GM23338 (cell line): ENCODE results near the gene SHISA4. TPM values are rescaled to one million over a fixed set of nuclear protein-coding genes. Genes with fewer than 3 reads are reported as not detected.

ENCODE experiments used
- ATAC-seq: fragments of 200-7000 bp; cut with Tn5 transposase; 3 replicates; pipeline ENCODE4 v1.9.1; 2020
- DNase-seq: peaks from one replicate; pipeline ENCODE4 v3.0.0-alpha.2; 2015; ENCODE audit warnings: low spot score
- H2AFZ ChIP-seq: fragments of 200-600 bp; sonication (generic); 2 replicates; pipeline ENCODE4 v1.8.0; 2016; ENCODE audit warnings: antibody characterized with exemption, mild to moderate bottlenecking, moderate library complexity
- H3F3A ChIP-seq: fragments of 200-600 bp; sonication (generic); replicated peaks from 2 replicates; pipeline ENCODE4 v1.8.0; 2017; ENCODE audit warnings: antibody characterized with exemption, mixed run types, low read depth
- H3K27ac ChIP-seq: fragments of 200-600 bp; sonication (generic); 2 replicates; pipeline ENCODE4 v1.6.1; 2016; ENCODE audit warnings: low read depth
- H3K27me3 ChIP-seq: fragments of 200-600 bp; sonication (generic); 2 replicates; pipeline ENCODE4 v1.8.0; 2016; ENCODE audit warnings: mild to moderate bottlenecking, mixed run types, moderate library complexity; ENCODE audit not compliant: insufficient read depth
- H3K36me3 ChIP-seq: fragments of 200-600 bp; sonication (generic); 2 replicates; pipeline ENCODE4 v1.8.0; 2016; ENCODE audit warnings: mild to moderate bottlenecking; ENCODE audit not compliant: insufficient read depth
- H3K4me1 ChIP-seq: fragments of 200-600 bp; sonication (generic); 2 replicates; pipeline ENCODE4 v1.8.0; 2016; ENCODE audit warnings: mild to moderate bottlenecking, moderate library complexity; ENCODE audit not compliant: insufficient read depth
- H3K4me2 ChIP-seq: fragments of 200-600 bp; sonication (generic); 2 replicates; pipeline ENCODE4 v1.7.1; 2017; ENCODE audit warnings: mixed run types
- H3K4me3 ChIP-seq: fragments of 200-600 bp; sonication (generic); 2 replicates; pipeline ENCODE4 v1.6.1; 2016; ENCODE audit warnings: mixed run types
- H3K79me2 ChIP-seq: fragments of 200-600 bp; sonication (generic); replicated peaks from 2 replicates; pipeline ENCODE4 v1.8.0; 2017; ENCODE audit warnings: mild to moderate bottlenecking; ENCODE audit not compliant: insufficient read depth
- H3K9me2 ChIP-seq: fragments of 200-600 bp; sonication (generic); 2 replicates; pipeline ENCODE4 v1.8.0; 2017; ENCODE audit not compliant: insufficient read depth
- H4K20me1 ChIP-seq: fragments of 200-600 bp; sonication (generic); replicated peaks from 2 replicates; pipeline ENCODE4 v1.8.0; 2017; ENCODE audit warnings: mild to moderate bottlenecking; ENCODE audit not compliant: insufficient read depth
- H3K27ac Mint-ChIP-seq: 2 replicates; pipeline ENCODE4 v1.8.0; 2020; ENCODE audit warnings: inconsistent platforms, mild to moderate bottlenecking, moderate library complexity, mixed read lengths
- H3K27me3 Mint-ChIP-seq: 3 replicates; pipeline ENCODE4 v1.8.0; 2022; ENCODE audit warnings: low read depth, mild to moderate bottlenecking, moderate library complexity, mixed read lengths, inconsistent platforms; ENCODE audit not compliant: insufficient read depth, poor library complexity
- H3K36me3 Mint-ChIP-seq: 3 replicates; pipeline ENCODE4 v1.8.0; 2021; ENCODE audit warnings: low read depth, mild to moderate bottlenecking, inconsistent platforms, moderate library complexity, mixed read lengths
- H3K4me1 Mint-ChIP-seq: 3 replicates; pipeline ENCODE4 v1.8.0; 2020; ENCODE audit warnings: mild to moderate bottlenecking, inconsistent platforms, mixed read lengths
- H3K4me3 Mint-ChIP-seq: 3 replicates; pipeline ENCODE4 v1.8.0; 2021; ENCODE audit warnings: moderate library complexity, mild to moderate bottlenecking, inconsistent platforms, mixed read lengths
- H3K9me3 Mint-ChIP-seq: 3 replicates; pipeline ENCODE4 v1.8.0; 2020; ENCODE audit warnings: moderate library complexity, mild to moderate bottlenecking, inconsistent platforms, mixed read lengths
- CREB1 ChIP-seq: fragments of 250-450 bp; sonication (Bioruptor Pico); IDR thresholded peaks from 2 replicates; pipeline ENCODE4 v1.5.0; 2020; ENCODE audit warnings: low read depth, mild to moderate bottlenecking, moderate library complexity
- EZH2 ChIP-seq: fragments of 200-600 bp; sonication (generic); IDR thresholded peaks from one replicate; pipeline ENCODE4 v1.8.0; 2017; ENCODE audit warnings: antibody characterized with exemption, mild to moderate bottlenecking, low read depth; ENCODE audit not compliant: unreplicated experiment
- JUNB ChIP-seq: IDR thresholded peaks from one replicate; pipeline ENCODE4 v1.6.1; 2016; ENCODE audit warnings: antibody characterized with exemption; ENCODE audit not compliant: unreplicated experiment
- NANOG ChIP-seq: IDR thresholded peaks from 2 replicates; pipeline ENCODE4 v1.6.1; 2016; ENCODE audit warnings: antibody characterized with exemption, borderline replicate concordance
- POLR2AphosphoS5 ChIP-seq: IDR thresholded peaks from 2 replicates; pipeline ENCODE4 v1.6.1; 2016; ENCODE audit warnings: antibody characterized with exemption, low read depth
- STAT1 ChIP-seq: IDR thresholded peaks from one replicate; pipeline ENCODE4 v1.6.1; 2016; ENCODE audit warnings: antibody characterized with exemption; ENCODE audit not compliant: unreplicated experiment
- ZNF331 ChIP-seq: fragments of 250-450 bp; sonication (Bioruptor Pico); IDR thresholded peaks from 2 replicates; pipeline ENCODE4 v1.5.0; 2020; ENCODE audit warnings: low read depth, mild to moderate bottlenecking, moderate library complexity
- polyA plus RNA-seq: library from polyadenylated mRNA; unstranded; fragments of >200 nt; fragmentation: Nextera tagmentation; extraction: Ambion mirVana; gene quantifications from 2 replicates; pipeline ENCODE4 v1.2.1, GENCODE V29; 2016
- total RNA-seq: library from RNA; depleted of rRNA; stranded (reverse); fragments of >200 nt; shearing (Covaris generic); gene quantifications from 2 replicates; pipeline ENCODE4 v1.2.3, GENCODE V29; 2014
- TF ChIP-seq, protein P1 (sequence below), 2 experiments: fragments of 200-600 bp in 1 of 2; sonication (generic) in 1 of 2; conservative IDR thresholded peaks; 2 replicates each; pipeline versions ENCODE4 v1.5.1 to v1.6.1; 2016 to 2017; ENCODE audit warnings: antibody characterized with exemption in 2 of 2, low read depth in 2 of 2, mild to moderate bottlenecking in 2 of 2, moderate library complexity in 1 of 2
- TF ChIP-seq, protein P2 (sequence below): IDR thresholded peaks from one replicate; pipeline ENCODE4 v1.6.1; 2018; ENCODE audit warnings: antibody characterized with exemption; ENCODE audit not compliant: unreplicated experiment

The SHISA4 gene
- total and polyA plus RNA-seq, 2 experiments from 2014 or later: 8.0 to 9.2 TPM

DNA sequence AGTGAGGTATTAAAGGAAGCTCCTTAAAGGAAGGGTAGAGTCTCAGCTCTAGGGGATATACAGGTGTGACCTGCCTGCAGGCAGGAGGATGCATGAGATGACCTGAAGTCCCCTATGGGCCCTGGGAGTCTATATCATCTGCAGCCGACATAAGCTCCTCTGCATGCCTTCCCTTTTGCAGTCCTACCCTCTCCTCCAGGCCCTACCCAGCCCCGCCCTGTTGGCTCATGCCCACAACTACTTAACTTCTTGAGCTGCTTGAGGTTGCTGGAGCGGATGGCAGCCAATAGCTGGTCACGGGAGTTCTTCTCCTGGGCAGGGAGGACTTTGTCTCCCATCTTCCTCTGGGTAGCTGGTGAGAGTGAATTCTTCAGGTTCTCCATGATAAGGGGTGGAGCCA, 10.3 kb downstream of the SHISA4 start (continued):
- TF ChIP-seq, protein P1, sequence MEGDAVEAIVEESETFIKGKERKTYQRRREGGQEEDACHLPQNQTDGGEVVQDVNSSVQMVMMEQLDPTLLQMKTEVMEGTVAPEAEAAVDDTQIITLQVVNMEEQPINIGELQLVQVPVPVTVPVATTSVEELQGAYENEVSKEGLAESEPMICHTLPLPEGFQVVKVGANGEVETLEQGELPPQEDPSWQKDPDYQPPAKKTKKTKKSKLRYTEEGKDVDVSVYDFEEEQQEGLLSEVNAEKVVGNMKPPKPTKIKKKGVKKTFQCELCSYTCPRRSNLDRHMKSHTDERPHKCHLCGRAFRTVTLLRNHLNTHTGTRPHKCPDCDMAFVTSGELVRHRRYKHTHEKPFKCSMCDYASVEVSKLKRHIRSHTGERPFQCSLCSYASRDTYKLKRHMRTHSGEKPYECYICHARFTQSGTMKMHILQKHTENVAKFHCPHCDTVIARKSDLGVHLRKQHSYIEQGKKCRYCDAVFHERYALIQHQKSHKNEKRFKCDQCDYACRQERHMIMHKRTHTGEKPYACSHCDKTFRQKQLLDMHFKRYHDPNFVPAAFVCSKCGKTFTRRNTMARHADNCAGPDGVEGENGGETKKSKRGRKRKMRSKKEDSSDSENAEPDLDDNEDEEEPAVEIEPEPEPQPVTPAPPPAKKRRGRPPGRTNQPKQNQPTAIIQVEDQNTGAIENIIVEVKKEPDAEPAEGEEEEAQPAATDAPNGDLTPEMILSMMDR (conservative IDR thresholded peaks at IDR 0.05; ENCODE audit: low read depth in 2 of 2): no peak
- TF ChIP-seq, protein P2, sequence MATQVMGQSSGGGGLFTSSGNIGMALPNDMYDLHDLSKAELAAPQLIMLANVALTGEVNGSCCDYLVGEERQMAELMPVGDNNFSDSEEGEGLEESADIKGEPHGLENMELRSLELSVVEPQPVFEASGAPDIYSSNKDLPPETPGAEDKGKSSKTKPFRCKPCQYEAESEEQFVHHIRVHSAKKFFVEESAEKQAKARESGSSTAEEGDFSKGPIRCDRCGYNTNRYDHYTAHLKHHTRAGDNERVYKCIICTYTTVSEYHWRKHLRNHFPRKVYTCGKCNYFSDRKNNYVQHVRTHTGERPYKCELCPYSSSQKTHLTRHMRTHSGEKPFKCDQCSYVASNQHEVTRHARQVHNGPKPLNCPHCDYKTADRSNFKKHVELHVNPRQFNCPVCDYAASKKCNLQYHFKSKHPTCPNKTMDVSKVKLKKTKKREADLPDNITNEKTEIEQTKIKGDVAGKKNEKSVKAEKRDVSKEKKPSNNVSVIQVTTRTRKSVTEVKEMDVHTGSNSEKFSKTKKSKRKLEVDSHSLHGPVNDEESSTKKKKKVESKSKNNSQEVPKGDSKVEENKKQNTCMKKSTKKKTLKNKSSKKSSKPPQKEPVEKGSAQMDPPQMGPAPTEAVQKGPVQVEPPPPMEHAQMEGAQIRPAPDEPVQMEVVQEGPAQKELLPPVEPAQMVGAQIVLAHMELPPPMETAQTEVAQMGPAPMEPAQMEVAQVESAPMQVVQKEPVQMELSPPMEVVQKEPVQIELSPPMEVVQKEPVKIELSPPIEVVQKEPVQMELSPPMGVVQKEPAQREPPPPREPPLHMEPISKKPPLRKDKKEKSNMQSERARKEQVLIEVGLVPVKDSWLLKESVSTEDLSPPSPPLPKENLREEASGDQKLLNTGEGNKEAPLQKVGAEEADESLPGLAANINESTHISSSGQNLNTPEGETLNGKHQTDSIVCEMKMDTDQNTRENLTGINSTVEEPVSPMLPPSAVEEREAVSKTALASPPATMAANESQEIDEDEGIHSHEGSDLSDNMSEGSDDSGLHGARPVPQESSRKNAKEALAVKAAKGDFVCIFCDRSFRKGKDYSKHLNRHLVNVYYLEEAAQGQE: no peak
- no peak for TF ChIP-seq EZH2

- ATAC-seq (no peak), DNase-seq (no peak)
- no peaks in the 10 kb centered on the region for H4K20me1 ChIP-seq
- Mint-ChIP-seq H3K27ac (no peak overlapping the region), H3K27me3 (peaks cover 15% of the 10 kb centered on the region), H3K9me3 (no peaks in the 10 kb centered on the region), H3K36me3 (no peaks in the 10 kb centered on the region; the same call in 2 of the 3 replicates), H3K4me3 (no peak overlapping the region), H3K4me1 (peaks cover 22% of the 10 kb centered on the region)
- H3K9me2 ChIP-seq: 0 out of 2 replicates have a peak, but pooled peaks cover 7% of the 10 kb centered on the region
- no peak overlapping the region for H3K4me2 ChIP-seq
- H3K27me3 ChIP-seq: no peaks in the 10 kb centered on the region
- no peaks in the 10 kb centered on the region for H3F3A ChIP-seq
- no peak overlapping the region for H3K4me3 ChIP-seq
- H2AFZ ChIP-seq: no peak overlapping the region
- no peaks in the 10 kb centered on the region for H3K36me3 ChIP-seq
- H3K4me1 ChIP-seq: peaks cover 8% of the 10 kb centered on the region; the same call in 1 of the 2 replicates
- H3K27ac ChIP-seq: no peak overlapping the region
- no peaks in the 10 kb centered on the region for H3K79me2 ChIP-seq
- TF ChIP-seq, protein P1 (conservative IDR thresholded peaks at IDR 0.05; ENCODE audit: low read depth in 2 of 2): no peak
- TF ChIP-seq NANOG: no peak
- no peak for TF ChIP-seq STAT1
- TF ChIP-seq ZNF331 (CRISPR knock-in tag): no peak
- no peak for TF ChIP-seq CREB1 (CRISPR knock-in tag)
- TF ChIP-seq JUNB: no peak
- TF ChIP-seq POLR2AphosphoS5: no peak
- TF ChIP-seq, protein P2: no peak
These were observed 11.2 kb downstream of the SHISA4 start for GRCh38 chr1:201899683-201900429.
